Activated T-cell treated with anti-CD3 and anti-CD28 coated beads for 24 hours (primary cell): ENCODE measurements around the gene ASCC1.
A peak's percentile ranks its signal among the peaks of the same experiment; 100 is the strongest.
"Not testable (repeated sequence)": the region's sequence is repeated elsewhere in the genome, so short reads cannot be mapped to it uniquely, and the experiment has no call there.

Source experiments
- DNase-seq: peaks from one replicate; pipeline ENCODE4 v3.0.0-alpha.2; 2020; ENCODE audit warnings: low read depth

Gene ASCC1

DNA sequence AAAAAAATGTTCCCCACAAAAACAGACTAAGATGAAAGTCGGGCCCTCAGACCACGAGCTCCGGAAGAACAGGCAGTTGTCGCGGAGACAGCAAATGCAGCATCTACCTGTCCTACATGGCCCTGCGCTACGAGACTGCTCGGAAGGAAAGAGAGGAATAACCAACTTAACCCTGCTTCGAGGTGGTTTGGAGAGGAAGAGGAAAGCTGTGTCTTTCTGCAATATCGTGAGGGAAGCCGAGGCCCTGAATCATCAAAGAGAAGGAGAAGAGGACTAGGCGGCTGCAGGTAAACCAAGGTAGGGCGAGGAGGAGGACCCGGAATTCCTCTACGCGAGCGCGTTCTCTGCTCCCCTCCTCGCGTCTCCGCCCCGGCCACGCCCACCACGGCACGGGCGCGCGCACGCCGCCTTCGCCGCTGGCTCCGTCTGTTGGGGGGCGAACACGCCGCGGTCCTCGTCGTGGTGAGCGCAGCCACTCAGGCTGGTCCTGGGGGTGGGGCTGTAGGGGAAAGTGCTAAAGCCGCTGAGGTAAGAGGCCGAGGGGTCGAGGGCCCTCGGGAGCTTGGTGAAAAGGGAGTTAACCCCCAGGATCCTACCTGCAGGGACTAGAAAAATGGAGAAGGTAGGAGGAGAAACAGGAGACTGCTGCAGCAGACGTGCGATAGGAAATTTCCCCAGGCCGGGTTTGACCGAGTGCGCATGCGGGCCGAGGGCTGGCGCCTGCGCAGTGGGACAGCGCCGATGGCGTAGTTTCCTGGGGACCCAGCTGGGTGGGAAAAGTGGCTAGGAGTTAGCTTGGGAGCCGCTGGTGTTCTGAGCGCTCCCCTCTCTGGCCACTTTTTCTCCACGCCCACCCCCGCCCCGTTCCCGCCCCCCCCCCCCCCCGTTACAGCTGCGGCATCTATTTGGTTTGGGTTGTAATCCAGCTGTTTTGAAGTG lies at the start of gene ASCC1, which contains the start of gene ANAPC16:
Gene ASCC1 (minus strand): TSS at position 666 of the 939 bp plus-strand sequence. CDS start 2,978 bp downstream, outside the sequence.
Gene ANAPC16 (plus strand): TSS at position 402 of the 939 bp plus-strand sequence. CDS start 7,903 bp downstream, outside the sequence.
- peak; percentile 92 for DNase-seq

- DNase-seq = no peak
These were observed 49.4 kb upstream of the ASCC1 start for GRCh38 chr10:72265508-72265907.

- no peak for DNase-seq
These were observed 48.5 kb upstream of the ASCC1 start for GRCh38 chr10:72264536-72264935.

GRCh38 chr10:72263613-72264241 lies 47.7 kb upstream of the ASCC1 start:
- no peak for DNase-seq

- DNase-seq = no peak
These were observed 45.8 kb upstream of the ASCC1 start for GRCh38 chr10:72261784-72262404.

DNA sequence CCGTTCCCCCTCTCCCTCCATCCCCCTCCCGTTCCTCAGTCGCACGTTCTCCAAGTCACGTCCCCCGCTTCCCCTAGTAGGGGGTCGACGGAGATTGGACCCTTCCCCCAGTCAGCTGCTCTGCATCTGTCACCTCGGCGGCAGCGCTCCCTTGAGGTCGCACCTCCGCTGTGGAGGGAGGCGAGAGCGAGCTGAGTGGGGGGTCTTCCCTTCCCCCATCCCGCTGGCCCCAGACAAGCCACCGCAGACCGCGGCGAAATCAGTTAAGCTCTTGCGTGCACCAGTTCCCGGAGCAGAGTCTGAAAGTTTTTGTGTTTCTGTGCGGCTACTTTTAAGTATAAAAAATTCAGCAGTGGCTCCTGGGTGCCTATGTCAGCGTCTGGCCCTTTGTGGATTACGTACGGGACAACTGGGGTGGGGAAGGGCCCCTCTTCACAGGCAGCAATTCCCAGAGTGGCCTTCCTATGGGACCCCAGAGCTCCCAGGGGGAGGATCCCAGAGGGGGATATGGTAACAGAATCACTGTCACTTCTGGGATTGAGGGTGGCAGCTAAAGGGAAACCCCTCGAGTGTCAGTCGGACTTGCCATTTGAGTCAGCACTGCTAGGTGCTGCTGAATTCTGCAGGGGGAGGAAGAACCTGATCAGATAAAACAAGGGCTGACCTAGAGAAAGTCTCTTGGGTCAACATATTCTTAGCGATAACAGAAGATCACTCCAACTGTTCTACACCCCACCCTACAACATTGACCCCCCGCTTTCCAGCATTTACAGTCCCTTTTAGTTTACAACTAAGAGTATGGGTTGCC lies 45.1 kb upstream of the ASCC1 start:
- peak; percentile 49 for DNase-seq

DNA sequence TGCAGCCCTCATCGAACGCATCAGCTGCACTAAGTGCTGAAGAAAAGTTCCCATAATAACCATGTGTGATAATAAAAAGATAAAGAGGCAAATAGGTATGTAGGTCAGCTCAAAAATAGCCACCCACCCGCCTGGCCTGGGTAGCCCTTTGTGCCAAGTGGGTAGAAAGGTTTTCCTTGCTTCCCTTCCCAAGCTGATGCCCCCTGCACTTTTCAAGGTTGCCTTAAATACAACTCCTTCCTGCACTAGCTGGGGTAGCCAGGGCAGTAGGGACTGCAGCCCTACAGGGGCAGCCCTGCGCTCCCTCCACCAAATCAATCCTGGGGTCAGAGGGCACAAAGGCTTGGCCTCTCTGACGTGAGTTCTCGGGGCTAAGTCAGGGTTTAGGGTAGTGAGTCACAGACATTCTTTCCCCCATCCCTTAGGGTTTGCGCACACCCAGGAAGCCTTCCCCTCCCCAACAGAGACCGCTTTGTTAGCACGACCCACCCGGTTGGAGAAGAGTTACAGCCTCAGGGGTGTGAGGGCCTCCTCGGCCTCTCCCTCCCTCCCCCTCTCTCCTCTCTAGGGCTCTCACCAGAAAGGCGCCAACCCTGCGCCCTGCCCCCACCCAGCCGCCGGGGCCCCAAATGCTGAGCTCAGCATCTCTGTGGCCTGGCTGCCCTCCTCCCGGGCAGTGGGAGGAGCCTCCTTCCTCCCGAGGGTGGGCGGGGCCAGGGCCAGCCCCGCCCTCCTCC lies 44.3 kb upstream of the ASCC1 start:
- peak; percentile 78 for DNase-seq

- no peak for DNase-seq
These were observed 43.6 kb upstream of the ASCC1 start for GRCh38 chr10:72259491-72260238.

GRCh38 chr10:72258617-72259016 lies 42.5 kb upstream of the ASCC1 start:
- DNase-seq = no peak

DNA sequence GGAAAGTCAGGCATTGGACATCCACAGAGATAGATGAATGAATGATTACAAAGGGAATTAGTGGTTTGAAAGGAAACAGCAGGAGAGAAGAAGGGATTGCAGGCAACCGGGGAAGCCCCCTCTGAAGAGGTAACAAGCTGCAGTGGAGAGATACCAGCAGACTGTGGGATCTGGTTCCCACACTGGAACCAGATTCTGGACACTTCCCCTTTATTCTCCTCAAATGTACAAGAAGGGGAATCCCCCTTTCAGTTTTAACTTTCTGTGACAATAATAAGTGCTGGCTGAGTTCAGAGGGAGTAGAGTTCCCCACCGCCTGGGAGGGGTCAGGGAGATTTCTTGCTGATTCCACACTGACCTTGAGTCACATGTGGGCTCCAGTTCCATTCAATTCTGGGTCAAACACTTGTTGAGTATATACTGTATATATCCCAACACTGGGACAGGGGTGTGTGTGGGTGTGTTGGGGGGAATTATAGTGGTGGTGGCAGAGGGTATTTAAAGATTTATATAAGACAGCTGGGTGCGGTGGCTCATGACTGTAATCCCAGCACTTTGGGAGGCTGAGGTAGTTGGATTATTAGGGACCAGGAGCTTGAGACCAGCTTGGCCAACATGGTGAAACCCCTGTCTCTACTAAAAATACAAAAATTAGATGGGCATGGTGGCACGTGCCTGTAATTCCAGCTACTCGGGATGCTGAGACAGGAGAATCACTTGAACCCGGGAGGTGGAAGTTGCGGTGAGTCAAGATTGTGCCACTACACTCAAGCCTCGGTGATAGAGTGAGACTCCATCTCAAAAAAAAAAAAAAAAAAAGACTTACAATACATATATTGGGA lies 41.2 kb upstream of the ASCC1 start:
- DNase-seq = no peak

- DNase-seq = no peak
These were observed 40.1 kb upstream of the ASCC1 start for GRCh38 chr10:72255977-72256729.

DNA sequence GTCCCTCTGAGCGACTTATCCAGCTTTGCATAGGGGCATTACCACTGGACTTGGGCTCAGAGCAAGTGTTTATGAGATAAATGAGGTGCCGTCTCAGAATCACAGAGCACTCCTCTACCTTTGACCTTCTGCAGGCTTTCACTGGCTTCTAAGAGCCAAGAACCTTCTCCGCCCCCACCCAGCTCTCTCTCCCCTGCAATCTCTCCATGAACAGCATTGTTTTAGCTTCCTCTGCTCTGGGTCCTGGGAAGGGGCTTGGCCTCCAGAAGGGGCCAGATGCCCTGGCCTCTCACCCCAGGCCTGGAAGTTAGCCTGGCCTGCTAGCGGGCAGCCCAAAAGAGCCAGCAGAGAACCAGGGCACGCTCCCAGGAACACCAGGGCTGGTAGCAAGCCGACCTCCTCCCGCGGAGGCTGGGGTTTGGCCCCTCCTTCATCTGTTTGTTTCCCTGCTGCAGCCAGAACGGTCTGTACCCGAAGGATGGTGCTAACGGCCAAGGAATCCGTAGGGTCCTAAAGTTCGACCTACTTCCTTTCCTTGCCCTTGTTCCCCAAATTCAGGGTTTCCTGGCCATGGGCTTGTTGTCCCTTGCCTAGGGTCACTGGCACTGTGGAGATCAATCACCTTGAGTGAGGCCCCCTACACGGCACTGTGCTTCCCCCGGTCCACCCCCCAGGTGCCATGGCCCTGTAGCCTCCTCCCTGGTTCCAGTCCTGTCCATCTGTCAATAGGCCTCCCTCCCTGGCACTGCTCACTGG lies 38.9 kb upstream of the ASCC1 start:
- no peak for DNase-seq

- DNase-seq = no peak
These were observed 37.5 kb upstream of the ASCC1 start for GRCh38 chr10:72253578-72253977.

GRCh38 chr10:72252972-72253371 lies 36.9 kb upstream of the ASCC1 start:
- no peak for DNase-seq

- DNase-seq = no peak
These were observed 35.6 kb upstream of the ASCC1 start for GRCh38 chr10:72251635-72252034.

- DNase-seq = no peak
These were observed 34.6 kb upstream of the ASCC1 start for GRCh38 chr10:72250666-72251065.

DNA sequence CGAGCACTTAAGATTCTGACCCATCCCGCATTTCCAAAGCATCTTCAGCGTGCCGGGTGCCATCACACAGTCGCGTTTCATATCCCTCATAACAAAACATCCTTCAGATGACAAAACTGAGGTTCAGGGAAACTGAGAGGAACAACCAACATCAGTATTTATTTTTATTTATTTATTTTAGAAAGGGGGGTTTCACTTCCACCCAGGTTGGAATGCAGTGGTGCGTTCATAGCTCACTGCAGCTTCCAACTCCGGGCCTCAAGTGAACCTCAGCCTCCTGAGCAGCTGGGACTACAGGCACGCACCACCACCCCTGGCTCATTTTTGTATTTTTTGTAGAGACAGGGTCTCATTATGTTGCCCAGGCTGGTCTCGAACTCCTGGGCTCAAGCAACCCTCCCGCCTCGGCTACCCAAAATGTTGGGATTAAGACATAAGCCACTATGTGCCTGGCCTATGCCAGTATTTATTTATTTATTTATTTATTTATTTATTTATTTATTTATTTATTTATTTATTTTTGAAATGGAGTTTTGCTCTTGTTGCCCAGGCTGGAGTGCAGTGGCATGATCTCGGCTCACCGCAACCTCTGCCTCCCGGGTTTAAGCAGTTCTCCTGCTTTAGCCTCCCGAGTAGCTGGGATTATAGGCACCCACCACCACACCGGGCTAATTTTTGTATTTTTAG lies 33.2 kb upstream of the ASCC1 start:
- DNase-seq = not testable (repeated sequence)
